OCI-LY3 (cell line): Measurements from ENCODE around the gene SPEF1.

ENCODE experiments used
- CTCF ChIP-seq: fragments of 200-600, 300-600 bp; sonication (generic); IDR thresholded peaks from 2 replicates; pipeline ENCODE4 v1.5.1; 2014; ENCODE audit warnings: antibody characterized with exemption, low read length, low read depth
- EZH2phosphoT487 ChIP-seq: fragments of 200-600 bp; shearing (Covaris generic); IDR thresholded peaks from 2 replicates; pipeline ENCODE4 v1.6.1; 2018; ENCODE audit warnings: antibody characterized with exemption, mixed run types, low read depth

GRCh38 chr20:3766422-3767109 lies 14.7 kb downstream of the SPEF1 start:
- TF ChIP-seq CTCF (no peak), EZH2phosphoT487 (no peak)
